ENCODE data around the gene NCOA1.

The NCOA1 gene

DNA sequence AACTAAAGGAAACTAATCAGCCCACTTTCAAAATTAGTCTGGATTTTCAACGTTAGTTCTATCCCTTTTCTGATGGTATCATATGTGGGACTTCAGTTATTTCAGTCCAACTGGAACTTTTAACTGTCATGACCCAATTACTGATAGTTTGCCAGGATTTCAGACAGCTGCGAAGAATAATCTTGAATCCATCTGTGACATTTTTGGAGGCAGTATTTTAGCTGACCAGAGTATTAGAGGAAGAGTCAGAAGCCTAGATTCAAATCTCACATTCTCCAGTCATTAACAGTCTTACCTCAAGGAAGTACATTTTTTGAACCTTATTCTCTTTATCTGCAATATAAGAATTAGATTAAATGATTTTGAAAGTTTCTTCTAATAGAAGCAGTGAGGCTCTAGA, 220.8 kb downstream of the NCOA1 start:
- DNase-seq: no peak

DNA sequence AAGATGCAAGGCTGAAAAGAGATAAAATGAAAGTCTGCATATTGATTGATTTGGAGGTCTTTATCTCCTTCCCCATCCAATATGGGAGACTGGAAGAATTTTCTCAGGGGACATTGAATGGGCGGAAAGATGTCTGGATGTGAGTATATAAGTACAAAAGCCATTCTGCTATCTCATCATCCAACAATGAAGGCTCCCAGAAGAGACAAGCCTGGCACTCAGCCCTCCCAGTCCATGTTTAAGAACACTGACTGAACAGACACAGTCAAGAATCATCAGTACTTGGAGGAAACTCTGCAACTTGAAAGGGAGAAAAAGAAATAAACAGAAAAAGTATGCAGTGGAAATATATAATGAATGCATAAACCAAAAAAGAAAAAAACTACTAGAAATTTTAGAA, 221.2 kb downstream of the NCOA1 start:
- no peak for DNase-seq

DNA sequence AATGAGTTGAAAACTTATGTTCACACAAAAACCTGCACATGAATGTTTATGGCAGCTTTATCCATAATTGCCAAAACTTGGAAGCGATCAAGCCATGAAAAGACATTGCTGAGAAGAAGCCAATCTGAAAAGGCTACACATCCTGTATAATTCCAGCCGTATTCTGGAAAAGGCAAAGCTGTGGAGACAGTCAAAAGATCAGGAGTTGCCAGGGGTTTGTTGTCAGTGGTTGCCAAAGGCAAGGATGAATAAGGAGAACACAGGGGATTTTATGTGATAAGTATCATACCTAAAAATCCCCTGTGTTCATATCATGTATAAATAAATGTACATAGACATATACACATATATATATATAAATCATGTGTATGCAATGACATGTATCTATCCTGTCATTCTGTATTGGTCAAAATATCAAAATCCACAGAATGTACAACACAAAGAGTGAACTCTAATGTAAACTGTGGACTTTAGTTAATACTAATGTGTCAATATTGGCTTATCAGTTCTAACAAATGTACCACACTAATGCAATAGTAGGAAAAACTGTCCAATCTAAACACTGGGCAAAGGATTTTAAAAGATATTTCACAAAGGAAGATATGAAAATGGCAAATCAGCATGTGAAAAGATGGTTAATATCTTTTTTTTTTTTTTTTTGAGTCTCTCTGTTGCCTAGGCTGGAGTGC, 226.4 kb downstream of the NCOA1 start:
- no peak for DNase-seq

DNA sequence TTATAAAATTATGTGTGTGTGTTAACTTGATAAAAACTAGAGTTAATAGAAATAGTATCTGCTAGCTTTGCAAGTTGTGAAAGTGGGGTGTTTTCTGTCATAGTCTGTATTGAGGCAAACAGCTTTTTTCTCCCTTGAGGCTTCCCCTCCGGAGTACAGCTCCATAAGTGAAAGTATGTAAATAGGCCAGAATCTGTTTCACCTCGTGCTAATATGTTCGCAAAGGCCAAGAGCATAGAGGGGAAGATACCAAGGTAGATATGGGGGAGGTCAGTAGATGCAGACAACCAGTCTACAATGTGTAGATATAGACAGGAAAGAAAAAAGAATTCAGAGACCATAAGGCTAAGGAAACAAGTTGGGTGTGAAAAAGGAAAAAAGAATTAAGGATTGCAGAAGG, 229.3 kb downstream of the NCOA1 start:
- DNase-seq: no peak

DNA sequence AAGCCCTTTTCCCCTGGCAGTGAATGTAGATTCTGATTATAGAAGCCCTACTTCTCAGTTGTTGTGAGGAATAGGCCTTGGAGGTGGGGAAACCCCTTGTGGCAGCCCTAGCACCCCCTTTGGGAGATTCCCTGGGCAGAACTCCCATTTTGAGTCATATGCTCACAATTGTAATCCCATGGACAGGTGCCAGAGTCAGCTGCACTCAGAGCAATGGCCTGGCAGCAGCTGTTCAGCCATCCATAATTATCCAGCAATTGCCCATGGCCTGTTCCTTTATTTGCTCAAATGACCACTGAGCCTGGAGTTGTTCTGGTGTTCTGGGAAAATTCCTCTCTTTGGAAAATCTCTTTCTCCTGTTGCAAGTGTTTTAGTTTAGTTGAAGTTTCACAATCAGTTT, 230.4 kb downstream of the NCOA1 start:
- DNase-seq: peak; percentile 74

DNA sequence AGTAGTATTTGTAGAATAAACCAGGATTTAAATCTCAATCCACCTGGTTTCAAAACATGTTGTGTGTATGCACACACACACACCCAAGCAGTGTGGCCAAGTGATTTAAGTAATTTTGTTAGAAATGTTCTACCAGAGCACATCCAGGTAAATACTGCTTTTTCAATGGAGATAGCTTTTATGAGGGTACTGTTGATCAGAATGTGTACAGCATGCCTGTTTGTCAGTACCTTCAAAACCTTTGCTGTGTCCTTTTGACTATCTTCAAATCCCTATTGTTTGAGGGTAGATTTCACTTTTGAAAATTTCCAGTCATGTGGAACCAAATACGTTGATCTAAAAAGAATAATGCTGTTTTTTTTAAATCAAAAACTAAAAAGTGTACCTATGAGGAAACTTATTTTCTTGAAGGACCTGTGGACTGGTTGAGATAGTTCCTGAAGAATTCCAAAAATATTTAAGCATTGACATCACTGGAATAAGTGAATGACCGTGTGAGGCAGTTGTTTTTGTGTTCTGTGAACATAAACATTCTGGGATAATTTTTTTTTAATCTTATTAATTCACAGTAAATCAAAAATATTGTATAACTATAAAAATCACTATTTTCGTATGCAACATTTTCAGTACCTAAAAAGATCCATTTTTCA, 231.2 kb downstream of the NCOA1 start:
- DNase-seq: no peak

DNA sequence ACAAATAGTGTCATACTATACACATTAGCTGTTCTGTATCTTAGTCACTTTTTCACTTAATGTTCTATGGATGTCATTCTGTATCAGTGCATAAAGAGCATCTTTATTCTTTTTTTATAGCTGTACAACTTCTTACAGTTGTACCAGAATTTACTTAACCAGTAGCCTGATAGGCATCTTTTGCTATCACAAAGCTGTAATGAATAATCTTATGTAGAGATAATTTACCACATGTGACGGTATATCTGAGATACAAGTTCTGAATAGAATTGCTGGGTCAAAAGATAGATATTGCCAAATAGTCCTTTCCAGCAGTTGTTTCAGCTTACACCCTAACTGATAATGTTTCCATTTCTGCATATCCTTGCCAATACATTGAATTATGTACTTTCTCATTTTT, 232.1 kb downstream of the NCOA1 start:
- no peak for DNase-seq

DNA sequence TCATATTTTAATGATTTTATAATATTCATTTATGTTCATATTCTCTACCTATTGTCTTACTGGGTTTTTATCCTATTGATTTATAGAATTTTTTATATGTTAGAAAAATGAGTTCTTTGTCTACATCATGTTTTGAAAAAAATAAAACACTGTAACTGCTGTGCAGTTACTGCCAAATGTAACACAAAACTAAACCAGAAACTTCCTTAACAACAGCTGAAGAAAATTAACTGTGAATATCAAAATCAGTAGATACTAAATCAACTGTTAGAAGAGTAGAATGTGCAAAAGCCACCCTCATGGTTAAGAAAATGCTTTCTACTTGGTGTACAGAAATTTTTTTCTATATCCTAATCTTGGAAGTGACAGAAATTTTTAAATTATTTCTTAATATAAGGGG, 232.6 kb downstream of the NCOA1 start:
- DNase-seq: no peak

DNA sequence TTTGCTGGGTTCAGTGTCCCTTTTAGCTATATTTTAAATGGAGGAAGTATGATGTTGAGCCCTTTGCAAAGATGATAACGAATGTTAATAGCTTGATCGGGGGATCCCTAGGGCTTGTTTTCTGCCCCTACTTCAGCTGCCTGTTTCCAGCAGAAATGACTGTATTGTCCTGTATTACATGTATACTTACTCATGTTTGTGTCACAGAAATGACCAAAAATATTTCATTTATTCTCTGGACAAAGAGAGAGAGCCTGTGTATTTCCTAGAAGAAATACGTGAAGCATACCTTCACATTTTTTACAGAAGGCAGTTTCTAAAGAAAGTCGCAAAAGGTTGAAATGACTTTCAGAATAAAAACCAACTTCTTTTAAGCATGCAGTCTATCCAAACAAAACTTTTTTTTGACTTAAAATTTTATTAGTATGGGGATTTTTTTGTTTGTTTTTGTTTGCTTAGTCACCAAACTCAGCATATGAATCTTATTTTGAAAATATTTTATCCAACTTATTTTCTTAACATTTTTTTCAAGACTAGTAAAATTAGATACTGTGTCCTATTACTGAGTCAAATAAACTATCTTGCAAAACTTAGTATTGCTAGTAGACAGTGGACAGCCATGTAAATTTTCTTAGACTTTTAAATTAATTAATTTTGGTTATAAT, 233.2 kb downstream of the NCOA1 start:
- DNase-seq: no peak

DNA sequence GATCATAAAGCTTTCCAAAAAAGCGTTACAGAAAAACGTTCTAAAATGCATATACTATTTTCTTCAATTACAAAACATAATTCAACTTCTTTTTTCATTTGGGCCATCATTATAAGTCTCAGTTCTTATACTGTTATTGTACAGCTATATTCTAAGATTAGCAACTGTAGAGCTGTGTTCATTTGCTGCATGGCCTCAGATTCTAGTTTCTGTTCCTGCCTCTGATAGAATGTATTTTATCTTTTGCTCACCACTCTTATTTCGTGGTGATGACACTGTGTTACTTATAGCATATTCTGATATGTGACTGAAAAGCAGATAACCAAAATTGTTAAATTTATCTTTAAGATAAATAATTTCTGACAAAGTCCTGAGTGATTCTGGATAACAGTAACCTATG, 234.9 kb downstream of the NCOA1 start:
- no peak for DNase-seq

DNA sequence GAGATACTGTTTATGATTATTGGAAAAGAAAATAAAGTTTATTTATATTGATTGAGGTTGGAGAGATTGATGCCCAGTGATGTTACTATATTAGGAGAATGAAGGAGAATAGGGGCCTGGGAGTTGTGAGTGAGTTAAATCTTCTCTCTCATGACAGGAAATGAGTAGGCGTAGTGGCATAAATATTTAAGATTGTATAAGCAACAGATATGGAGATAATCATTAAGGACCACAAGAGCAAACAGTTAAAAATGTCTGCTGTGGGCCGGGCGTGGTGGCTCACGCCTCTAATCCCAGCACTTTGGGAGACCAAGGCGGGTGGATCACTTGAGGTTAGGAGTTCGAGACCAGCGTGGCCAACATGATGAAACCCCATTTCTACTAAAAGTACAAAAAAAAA, 239.4 kb downstream of the NCOA1 start:
- DNase-seq: no peak

DNA sequence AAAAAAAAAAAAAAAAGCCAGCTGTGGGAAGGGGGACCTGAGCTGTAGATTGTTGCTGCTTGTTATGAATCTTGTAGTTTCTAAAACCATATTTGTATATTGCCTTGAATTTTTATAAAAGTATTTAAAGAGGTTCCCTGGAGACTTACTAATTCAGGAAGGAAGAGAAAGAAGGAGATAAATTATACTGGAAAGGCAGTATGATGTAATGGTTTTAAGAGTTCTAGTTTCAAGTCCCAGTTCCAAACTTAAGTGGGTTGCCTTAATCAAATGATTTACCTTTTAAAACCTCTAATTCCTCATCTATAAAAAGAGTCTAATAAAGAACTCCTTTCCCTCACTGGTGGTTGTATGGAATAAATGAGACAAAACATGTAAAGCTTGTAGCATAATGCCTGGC, 240.0 kb downstream of the NCOA1 start:
- no peak for DNase-seq

DNA sequence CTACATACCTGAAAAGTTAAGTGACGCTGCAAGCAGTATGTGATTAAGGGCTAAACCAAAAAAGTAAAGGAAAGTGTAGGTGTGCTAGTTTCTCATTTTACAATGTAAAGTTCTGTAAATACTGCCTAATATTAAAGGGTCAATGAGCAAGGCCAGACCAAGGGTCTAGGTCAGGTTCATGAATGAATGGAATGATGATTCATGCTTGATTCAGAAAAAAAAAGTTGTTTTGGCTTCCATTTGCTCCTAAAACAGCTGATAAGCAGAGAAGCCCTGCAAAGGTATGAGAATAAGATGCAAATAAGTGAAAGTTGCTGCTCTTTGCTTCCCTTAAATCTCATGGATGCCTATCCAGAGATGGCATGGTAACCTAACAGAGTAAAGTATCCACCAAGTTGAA, 240.9 kb downstream of the NCOA1 start:
- DNase-seq: no peak

DNA sequence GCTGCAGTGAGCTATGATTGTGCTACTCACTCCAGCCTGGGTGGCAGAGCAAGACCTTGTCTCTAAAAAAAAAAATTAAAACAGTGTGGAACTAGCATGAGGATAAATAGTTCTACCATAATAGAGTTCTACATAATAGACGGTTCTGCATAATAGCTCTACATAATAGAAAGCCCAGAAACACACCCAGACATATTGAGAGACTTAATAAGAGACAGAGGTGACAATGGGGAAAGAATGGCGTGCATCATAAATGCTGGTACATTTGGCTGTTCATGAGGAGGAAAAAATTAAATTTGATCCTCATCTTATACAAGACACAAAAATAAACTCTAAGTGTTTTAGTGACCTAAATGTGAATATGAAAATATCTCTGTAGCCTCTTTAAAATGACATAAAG, 243.7 kb downstream of the NCOA1 start:
- no peak for DNase-seq

DNA sequence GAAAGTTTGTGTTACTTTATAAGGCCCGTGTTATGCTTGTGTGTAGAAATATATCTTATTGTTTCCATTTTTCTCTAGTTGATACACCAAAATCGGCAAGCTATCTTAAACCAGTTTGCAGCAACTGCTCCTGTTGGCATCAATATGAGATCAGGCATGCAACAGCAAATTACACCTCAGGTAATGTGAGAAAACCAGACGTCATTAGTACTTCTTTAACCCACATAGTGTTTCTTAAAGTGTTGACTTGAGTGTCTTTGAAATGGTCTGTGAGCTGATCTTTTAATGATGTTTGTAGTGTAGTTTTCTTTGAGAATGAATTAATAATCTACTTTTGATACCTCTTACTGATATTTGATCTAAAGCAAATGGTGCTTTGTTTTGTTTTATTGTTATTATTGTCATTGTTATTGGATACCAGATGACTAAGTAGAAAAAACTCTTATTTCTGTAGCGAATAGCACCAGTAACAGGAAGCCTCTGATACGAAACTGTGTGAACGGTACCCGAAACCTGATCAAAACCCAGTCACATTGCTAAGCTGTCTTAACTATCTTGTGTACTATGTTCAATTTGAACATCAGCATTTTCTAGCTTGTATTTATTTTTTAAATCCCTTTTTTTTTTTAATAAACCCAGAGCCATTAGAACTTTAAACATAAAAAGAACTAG, 248.4 kb downstream of the NCOA1 start:
- DNase-seq: no peak

DNA sequence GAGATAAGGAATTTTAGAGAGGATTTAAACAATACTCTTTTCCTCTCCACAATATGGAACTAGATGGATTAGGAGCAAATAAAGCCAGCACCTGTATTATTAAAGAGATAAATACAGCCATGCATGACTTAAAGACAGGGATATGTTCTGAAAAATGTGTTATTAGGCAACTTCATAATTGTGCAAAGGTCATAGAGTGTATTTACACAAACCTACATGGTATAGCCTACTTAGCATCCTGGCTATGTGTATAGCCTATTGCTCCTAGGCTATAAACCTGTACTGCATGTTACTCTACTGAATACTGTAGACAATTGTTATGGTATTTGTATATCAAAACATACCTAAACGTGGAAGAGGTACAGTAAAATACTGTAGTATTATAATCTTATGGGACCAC, 249.1 kb downstream of the NCOA1 start:
- DNase-seq: no peak

DNA sequence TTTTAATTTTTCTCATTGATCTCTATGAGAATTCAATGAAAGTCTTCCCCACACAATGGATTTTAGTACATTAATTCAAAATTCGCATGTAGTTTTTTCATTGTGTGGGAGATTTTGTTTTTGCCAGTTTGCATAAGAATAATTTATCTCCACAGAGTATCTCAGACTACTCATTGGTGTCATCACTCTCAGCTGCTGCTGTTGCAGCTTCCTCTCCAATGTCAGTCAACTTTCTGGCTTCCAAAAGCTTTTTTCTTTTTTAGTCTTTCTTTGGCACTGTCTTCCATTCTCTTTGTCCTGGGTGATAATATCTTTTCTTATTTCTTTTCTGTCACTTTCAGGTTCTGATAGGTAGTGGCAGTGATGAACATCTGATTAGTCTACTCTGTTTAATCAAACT, 251.7 kb downstream of the NCOA1 start:
- no peak for DNase-seq

DNA sequence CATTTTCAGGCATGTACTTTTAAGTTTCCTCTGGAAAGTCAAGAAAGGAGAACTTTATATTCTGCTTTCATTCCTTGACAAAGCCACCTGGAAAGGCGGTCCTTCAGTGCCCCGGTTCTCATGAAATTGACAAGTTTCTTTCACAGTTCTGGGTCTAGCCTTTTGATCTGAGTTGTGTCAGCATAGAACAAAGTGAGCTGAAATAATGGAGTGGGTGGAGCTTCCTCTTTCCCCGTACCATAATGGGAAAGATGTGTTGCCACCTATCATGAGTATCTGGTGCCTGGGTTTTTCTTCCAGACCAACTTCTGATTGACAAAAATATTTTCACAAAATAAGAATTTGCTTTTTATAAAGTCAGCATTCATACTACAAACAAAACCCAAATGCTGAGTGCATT, 252.9 kb downstream of the NCOA1 start:
- no peak for DNase-seq

DNA sequence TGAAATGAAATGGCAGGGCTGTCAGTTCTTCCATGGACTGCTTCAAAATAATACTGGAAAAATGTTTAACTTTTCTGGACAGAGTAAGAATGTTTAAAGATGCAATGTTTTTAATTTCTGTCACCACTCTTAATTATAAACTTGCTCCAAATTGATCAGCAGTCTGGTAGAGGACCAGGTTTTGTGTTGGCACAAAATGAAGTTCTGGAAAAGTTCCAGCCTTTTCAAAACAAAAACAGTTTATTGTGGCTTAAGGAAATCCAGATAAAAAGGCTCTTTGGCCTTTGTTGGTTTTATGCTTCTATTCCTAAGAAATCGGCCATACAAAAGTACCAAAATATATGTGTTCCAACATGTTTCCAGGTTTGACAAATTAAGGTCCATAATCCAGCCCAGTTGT, 253.3 kb downstream of the NCOA1 start:
- no peak for DNase-seq

DNA sequence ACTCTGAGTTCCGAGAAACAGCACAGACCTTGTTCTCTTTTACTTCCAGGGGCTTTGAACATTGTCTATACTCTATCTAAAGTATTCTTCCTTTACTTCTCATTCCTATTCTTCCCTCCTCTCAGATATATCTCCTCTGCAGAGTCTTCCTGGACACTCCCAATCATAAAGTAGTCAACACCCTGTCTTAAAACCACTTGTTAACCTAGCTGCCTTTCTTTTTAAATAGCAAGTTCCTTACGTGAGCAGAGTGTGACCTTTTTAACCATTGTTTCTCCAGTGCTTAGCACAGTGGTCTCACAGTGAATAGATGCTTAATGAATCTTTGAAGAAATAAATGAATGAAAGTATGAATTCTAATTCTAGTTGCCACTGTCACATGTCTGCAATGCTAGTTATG, 254.8 kb downstream of the NCOA1 start:
- no peak for DNase-seq

DNA sequence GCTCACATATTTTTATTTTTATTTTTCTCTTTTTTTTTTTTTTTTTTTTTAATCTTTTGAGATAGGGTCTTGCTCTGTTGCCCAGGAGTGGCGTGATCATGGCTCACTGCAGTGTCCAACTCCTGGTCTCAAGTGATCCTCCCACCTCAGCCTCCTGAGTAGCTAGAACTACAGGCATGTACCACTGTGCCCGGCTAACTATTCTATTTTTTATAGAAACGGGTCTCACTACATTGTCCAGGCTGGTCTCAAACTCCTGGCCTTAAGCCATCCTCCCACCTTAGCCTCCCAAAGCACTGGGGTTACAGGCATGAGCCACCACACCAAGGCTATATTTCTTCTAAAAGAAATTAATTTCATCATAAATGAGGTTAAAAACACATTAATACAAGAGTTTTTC, 256.2 kb downstream of the NCOA1 start:
- DNase-seq: no peak

DNA sequence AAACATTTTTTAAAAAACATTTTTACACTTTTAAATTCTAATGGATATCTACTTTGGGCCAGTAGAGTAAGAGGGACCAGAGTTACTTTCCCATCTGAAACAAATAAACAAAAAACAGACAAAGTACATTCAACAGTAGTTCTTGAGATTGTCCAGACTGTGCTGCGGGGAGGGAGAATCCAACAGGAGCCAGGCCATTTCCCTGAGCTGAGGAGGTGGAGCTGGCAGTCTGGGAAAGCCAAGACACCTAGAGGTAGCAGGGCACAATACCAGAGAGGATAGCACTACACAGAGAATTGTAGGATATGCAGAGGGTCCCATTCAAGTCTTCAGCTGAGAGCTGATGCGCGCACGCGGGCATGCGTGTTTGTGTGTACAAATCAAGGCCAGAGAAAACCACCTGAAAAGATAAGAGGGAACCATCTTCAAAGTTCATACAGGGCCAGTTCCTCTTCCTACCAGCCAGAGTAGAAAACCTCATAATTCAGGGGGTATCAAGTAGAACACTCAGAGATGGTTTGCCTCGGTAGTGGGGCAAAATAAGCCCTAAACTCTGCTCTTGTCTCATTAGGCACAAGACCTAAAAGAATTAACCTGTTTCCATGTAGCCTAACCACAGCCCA, 258.1 kb downstream of the NCOA1 start:
- no peak for DNase-seq

DNA sequence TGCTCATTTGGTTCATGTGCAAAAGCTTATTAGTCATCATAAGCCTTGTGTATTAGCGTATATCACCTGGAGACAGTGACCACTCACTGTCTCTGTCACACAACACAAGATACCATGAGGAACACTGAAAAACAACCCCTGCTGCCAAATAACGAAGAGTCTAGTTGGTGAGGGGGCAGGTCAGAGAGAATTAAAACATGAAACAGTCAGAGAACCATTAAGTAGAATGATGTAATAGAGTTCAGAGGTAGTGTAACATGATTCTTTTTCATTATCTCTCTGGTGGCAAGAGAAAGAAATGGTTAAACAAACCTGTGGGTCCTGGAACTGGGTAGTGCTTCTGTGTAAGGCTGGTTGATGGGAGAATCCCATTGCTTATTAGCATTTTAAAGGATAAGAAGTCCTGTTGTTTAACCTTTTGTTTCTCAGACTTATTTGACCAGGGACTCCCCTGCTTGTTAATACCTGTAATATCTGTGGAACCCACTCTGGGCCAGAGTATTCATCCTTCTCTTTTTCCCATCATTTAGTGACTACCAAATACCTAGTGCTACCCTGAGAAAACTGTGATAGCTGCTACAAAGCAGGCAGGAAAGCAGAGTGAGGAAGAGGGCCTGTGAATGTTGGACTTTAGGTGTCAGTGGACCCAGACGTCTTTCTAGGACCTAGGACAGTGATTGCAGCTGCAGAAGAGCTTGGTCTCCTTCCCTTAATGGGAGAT, 264.1 kb downstream of the NCOA1 start:
- DNase-seq: no peak
